ENCODE results near the gene LARP4B. TPM values are rescaled to one million over a fixed set of nuclear protein-coding genes. Genes with fewer than 3 reads are reported as not detected.

The LARP4B gene
- total RNA-seq, 2 donors from 2014 or later: 42.2 to 70.6 TPM

DNA sequence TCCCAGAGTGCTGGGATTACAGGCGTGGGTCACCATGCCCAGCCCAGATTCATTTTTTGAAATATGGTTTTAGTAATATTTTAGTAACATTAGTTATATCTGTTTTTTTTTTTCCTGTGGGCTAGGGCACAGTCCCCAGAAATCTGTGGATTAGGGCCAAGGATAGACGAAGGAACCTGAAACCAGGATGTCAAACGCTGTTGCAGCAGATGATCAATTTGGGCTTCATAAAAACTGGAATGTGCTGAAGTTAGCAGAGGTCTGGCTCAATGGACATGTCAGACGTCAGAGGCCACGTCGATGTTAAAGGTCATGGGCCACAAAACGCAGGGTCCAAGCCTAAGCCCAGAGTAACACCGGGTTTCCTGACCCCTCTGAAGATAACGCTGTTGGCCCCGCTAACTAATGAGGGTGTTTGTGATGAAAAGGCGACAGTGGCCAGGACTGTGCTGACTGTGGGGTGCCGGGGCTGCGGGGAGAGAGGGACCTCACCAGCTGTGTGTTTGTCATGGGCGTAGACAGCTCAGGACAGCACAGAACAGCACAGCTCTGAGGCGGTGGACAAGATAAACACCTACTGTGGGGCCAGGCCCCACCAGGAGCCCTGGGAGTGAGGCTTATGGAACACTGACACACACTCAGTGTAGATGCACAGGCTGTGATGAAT, 32.9 kb upstream of the LARP4B start:
- no peak for DNase-seq (ENCODE audit: low spot score)
- H3K27ac ChIP-seq: no peak overlapping the region
- H3K27me3 ChIP-seq (replicated peaks; ENCODE audit: insufficient read depth): no peaks in the 10 kb centered on the region
- TF ChIP-seq, protein P1, sequence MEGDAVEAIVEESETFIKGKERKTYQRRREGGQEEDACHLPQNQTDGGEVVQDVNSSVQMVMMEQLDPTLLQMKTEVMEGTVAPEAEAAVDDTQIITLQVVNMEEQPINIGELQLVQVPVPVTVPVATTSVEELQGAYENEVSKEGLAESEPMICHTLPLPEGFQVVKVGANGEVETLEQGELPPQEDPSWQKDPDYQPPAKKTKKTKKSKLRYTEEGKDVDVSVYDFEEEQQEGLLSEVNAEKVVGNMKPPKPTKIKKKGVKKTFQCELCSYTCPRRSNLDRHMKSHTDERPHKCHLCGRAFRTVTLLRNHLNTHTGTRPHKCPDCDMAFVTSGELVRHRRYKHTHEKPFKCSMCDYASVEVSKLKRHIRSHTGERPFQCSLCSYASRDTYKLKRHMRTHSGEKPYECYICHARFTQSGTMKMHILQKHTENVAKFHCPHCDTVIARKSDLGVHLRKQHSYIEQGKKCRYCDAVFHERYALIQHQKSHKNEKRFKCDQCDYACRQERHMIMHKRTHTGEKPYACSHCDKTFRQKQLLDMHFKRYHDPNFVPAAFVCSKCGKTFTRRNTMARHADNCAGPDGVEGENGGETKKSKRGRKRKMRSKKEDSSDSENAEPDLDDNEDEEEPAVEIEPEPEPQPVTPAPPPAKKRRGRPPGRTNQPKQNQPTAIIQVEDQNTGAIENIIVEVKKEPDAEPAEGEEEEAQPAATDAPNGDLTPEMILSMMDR (IDR thresholded peaks at IDR 0.05): no peak
- no peaks in the 10 kb centered on the region for H3K4me1 ChIP-seq (ENCODE audit: control insufficient read depth in 1 of 2, low read depth in 2 of 2)
- H3K9me3 ChIP-seq: no peaks in the 10 kb centered on the region
- H3K4me3 ChIP-seq: no peak overlapping the region
- no peaks in the 10 kb centered on the region for H3K36me3 ChIP-seq
- no peak for ATAC-seq (ENCODE audit: insufficient number of reproducible peaks, low FRiP score, low read depth)

DNA sequence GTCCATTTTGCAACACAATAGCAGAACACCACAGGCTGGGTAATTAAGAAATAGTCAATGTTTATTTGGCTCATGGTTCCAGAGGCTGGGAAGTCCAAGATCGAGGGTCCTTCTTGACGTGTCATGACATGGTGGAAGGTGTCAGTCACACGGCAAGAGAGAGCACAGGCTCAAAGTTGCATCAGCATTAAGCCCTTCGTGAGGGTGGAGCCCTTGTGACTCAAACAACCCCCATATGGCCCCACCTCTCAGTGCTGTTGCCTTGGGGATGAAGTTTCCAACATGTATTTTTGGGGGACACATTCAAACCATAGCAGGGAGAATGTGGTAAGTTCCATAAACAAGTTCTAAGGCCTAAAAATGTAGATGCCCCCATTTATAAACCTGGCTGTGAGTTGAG, 32.1 kb upstream of the LARP4B start:
- DNase-seq (ENCODE audit: low spot score) (no peak), ATAC-seq (ENCODE audit: insufficient number of reproducible peaks, low FRiP score, low read depth) (no peak)
- H3K9me3 ChIP-seq: no peaks in the 10 kb centered on the region
- no peaks in the 10 kb centered on the region for H3K27me3 ChIP-seq (replicated peaks; ENCODE audit: insufficient read depth)
- TF ChIP-seq, protein P1 (IDR thresholded peaks at IDR 0.05): no peak
- no peaks in the 10 kb centered on the region for H3K36me3 ChIP-seq
- no peak overlapping the region for H3K4me3 ChIP-seq
- no peak overlapping the region for H3K27ac ChIP-seq
- no peaks in the 10 kb centered on the region for H3K4me1 ChIP-seq (ENCODE audit: control insufficient read depth in 1 of 2, low read depth in 2 of 2)

DNA sequence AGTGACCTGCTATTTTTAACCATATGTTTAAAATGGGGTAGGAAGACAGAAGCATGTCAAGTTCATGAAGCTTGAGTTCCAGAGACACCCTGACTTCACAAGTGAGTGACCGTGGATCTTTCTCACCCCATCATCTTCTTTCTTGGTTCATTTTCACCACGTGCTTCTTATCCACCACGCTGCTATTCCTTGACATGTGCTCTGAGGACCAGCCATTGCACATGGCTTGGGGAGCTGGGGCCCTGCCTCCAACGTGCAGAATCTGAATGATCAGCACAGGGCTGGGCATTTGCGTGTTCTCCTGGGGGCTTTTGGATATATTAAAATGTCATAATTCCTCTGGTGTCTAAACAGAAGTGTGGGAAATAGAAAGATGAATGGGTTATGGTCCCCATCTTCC, 31.7 kb upstream of the LARP4B start:
- no peak for DNase-seq (ENCODE audit: low spot score)
- no peaks in the 10 kb centered on the region for H3K36me3 ChIP-seq
- H3K27ac ChIP-seq: no peak overlapping the region
- H3K4me3 ChIP-seq: no peak overlapping the region
- TF ChIP-seq, protein P1 (IDR thresholded peaks at IDR 0.05): no peak
- no peaks in the 10 kb centered on the region for H3K4me1 ChIP-seq (ENCODE audit: control insufficient read depth in 1 of 2, low read depth in 2 of 2)
- no peak for ATAC-seq (ENCODE audit: insufficient number of reproducible peaks, low FRiP score, low read depth)
- no peaks in the 10 kb centered on the region for H3K9me3 ChIP-seq
- H3K27me3 ChIP-seq (replicated peaks; ENCODE audit: insufficient read depth): no peaks in the 10 kb centered on the region

DNA sequence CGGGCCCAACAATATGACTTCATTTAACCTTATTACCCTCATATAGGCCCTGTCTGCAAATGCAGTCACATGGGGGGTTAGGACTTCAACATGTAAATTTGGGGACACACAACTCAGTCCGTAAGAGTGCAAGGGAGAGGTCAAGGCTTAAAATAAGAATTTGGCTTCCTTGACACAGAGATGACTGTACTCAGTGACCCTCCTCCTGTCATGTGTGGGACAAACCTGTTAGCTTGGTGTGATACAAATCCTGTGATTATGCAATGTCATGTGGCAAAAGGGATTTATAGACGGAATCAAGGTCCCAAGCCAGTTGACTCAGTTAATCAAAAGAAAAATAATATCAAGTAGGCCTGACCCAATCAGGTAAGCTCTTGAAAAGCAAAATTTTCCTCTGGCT, 30.8 kb upstream of the LARP4B start:
- no peak for DNase-seq (ENCODE audit: low spot score)
- Histone ChIP-seq H3K4me3 (no peak overlapping the region), H3K27me3 (replicated peaks; ENCODE audit: insufficient read depth) (no peaks in the 10 kb centered on the region), H3K27ac (no peak overlapping the region), H3K9me3 (no peaks in the 10 kb centered on the region), H3K4me1 (ENCODE audit: control insufficient read depth in 1 of 2, low read depth in 2 of 2) (no peaks in the 10 kb centered on the region), H3K36me3 (no peaks in the 10 kb centered on the region)
- no peak for ATAC-seq (ENCODE audit: insufficient number of reproducible peaks, low FRiP score, low read depth)
- TF ChIP-seq, protein P1 (IDR thresholded peaks at IDR 0.05): no peak

DNA sequence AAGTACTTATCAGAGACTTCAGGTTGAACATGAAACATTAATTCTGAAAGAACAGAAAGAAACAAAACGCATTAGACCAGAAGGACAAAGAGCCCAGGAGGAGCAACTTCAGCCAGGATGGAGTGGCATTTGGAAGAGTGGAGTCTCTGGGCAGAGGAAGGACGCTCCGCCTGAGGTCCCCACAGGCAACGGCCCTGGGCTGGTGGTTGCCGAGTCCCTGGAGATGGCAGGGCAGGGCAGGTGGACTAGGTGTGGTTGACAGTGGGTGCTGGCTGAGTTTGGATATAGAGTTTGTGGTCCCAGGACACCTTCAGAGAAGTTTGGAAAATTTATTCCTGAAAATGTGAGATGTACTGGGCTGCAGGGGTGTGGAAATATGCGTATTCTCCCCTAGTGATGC, 27.4 kb upstream of the LARP4B start:
- TF ChIP-seq, protein P1 (IDR thresholded peaks at IDR 0.05): no peak
- Histone ChIP-seq H3K36me3 (no peaks in the 10 kb centered on the region), H3K27ac (no peak overlapping the region), H3K9me3 (no peaks in the 10 kb centered on the region), H3K27me3 (replicated peaks; ENCODE audit: insufficient read depth) (no peaks in the 10 kb centered on the region), H3K4me3 (no peak overlapping the region), H3K4me1 (ENCODE audit: control insufficient read depth in 1 of 2, low read depth in 2 of 2) (no peaks in the 10 kb centered on the region)
- no peak for ATAC-seq (ENCODE audit: insufficient number of reproducible peaks, low FRiP score, low read depth)
- no peak for DNase-seq (ENCODE audit: low spot score)

Measured in thoracic aorta (tissue), 2 donors.